ENCODE results near the gene ATAT1.

The ATAT1 gene

DNA sequence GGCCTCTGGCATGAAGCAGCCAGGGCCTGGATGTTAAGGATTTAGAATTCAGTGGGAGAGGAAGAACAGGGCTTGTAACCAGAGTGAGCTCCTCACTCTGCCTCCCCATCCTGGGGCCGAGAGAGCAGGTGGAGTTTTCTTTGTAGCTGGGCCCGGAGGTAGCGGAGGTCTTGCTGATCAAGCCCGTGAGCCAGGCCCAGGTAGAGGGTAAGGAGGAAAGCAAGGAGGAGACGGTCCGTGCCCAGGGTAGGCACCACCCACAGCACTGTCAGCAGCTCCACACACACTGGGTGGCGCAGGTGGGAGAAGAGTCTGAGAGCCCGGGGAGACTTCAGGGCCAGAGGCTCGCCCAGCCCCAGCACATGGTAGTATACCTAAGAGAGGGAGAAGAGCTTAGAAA lies 61.9 kb downstream of the ATAT1 start:
- TF ChIP-seq, protein P1, sequence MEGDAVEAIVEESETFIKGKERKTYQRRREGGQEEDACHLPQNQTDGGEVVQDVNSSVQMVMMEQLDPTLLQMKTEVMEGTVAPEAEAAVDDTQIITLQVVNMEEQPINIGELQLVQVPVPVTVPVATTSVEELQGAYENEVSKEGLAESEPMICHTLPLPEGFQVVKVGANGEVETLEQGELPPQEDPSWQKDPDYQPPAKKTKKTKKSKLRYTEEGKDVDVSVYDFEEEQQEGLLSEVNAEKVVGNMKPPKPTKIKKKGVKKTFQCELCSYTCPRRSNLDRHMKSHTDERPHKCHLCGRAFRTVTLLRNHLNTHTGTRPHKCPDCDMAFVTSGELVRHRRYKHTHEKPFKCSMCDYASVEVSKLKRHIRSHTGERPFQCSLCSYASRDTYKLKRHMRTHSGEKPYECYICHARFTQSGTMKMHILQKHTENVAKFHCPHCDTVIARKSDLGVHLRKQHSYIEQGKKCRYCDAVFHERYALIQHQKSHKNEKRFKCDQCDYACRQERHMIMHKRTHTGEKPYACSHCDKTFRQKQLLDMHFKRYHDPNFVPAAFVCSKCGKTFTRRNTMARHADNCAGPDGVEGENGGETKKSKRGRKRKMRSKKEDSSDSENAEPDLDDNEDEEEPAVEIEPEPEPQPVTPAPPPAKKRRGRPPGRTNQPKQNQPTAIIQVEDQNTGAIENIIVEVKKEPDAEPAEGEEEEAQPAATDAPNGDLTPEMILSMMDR (conservative IDR thresholded peaks at IDR 0.05; ENCODE audit: control insufficient read depth, insufficient read depth, low read depth, low read length), result no peak
- H3K4me3 ChIP-seq (ENCODE audit: control insufficient read depth, low read depth, low read length), result peak overlapping the region; percentile 92

DNA sequence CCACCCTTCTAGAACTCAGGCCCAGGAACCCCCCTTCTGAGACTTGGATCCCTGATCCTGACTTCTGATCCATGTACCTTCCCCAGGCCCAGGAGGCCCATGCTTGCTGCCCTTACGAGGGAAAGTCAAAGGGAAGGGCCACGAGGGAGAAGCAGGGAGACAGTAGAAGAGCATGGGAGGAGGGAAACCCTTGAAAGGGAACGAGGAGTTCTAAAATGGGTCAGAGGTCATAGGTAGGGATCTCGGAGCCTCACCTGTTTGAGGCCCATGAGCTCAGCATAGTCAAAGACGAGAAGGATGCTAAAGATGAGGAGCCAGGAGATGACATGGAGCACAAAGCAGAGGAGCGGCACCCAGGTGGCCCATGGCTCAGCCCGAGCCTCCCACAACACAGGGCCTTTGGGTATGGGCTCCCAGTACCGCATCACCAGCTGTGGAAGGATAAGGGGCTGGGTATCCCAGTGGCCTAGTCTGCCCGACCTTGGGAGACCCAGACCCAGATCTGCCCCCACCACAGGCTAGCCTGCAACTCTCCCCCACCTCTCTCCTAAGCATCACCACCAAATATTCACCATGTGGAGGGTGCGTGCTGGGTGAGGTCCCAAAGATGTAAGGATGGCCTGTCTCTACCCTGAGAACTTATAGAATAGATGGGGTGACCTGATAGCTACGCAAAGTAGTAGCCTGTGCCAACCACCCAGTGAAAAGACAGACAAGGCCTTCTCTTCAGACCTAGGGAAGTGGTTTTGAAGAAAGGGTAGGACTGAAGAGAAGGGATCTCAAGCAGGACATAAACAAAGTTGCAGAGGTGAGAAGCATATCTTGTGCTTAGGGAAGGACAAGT lies 62.6 kb downstream of the ATAT1 start:
- H3K4me3 ChIP-seq (ENCODE audit: control insufficient read depth, low read depth, low read length), result peak overlapping the region; percentile 75

More for the DNA sequence above, 61.9 kb downstream of the ATAT1 start:
- DNase-seq (ENCODE audit: low read depth), result no peak

DNA sequence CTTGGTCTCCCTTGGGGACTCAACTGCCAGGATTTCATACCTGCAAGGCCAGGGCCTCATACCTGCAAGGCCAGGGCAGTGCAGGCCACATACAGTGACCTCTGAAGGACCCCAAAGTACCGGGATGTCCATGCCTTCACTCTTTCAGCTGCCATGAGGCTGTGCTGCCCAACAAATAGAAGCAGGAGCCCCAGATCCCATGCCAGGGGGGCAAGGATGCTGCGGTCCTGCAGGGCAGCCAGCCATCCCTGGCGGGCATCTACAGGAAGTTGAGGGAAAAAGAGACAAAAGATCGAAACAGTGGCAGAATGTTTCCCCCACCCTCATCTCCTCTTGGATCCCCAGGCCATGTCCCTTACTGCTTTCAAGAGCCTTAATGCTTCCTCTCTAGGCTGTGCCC lies 63.3 kb downstream of the ATAT1 start:
- TF ChIP-seq, protein P1 (conservative IDR thresholded peaks at IDR 0.05; ENCODE audit: control insufficient read depth, insufficient read depth, low read depth, low read length), result no peak
- peak overlapping the region; percentile 75 for H3K4me3 ChIP-seq (ENCODE audit: control insufficient read depth, low read depth, low read length)
- no peak for DNase-seq (ENCODE audit: low read depth)

More for the DNA sequence above, 62.6 kb downstream of the ATAT1 start:
- TF ChIP-seq, protein P1 (conservative IDR thresholded peaks at IDR 0.05; ENCODE audit: control insufficient read depth, insufficient read depth, low read depth, low read length), result no peak
- no peak for DNase-seq (ENCODE audit: low read depth)

DNA sequence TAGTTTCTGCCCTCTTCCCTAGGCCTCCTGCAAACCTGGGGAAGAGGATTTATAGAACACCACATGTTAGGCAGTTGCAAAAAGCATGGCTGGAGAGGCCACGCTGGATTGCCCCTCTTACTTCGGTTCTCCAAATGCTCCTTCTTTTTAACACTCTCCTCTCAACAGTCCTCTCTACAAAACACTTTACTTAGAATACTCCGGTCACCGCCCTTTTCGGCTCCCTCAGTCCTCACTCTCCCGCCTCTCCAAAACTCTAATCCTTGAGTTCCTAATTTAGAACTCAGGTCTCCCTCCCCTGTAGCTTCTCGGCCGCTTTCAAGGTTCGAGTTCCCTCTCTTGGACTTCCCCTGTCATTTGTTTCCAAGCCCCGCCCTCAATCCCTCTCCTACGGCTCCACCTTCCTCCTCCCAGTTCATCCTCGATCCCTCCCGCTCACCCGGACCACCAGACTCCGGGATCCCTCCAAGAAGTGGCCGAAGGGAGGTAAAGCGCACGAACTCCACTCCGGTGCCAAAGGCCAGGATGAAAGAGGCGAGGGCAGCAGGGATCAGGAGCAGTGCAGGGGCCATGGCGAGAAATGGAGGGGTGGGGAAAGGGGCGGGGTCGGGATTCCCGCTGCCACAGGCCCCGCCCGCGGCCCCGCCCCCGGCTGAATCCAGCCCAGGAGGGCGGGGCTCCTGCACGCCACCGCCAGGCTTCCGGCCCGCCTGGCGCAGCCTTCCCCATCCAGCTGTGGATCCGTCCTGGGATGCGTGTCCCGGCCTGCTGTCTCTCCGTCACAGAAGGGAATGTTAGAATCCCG lies 63.9 kb downstream of the ATAT1 start, which contains the start of gene NRM:
Gene NRM (minus strand): TSS at position 582 of the 805 bp plus-strand sequence. CDS start 10 bp downstream, at position 572.
- H3K4me3 ChIP-seq (ENCODE audit: control insufficient read depth, low read depth, low read length), result peak within 1 kb of the TSS; percentile 75
- peak; percentile 78 for DNase-seq (ENCODE audit: low read depth)
- TF ChIP-seq, protein P1 (conservative IDR thresholded peaks at IDR 0.05; ENCODE audit: control insufficient read depth, insufficient read depth, low read depth, low read length), result no peak

DNA sequence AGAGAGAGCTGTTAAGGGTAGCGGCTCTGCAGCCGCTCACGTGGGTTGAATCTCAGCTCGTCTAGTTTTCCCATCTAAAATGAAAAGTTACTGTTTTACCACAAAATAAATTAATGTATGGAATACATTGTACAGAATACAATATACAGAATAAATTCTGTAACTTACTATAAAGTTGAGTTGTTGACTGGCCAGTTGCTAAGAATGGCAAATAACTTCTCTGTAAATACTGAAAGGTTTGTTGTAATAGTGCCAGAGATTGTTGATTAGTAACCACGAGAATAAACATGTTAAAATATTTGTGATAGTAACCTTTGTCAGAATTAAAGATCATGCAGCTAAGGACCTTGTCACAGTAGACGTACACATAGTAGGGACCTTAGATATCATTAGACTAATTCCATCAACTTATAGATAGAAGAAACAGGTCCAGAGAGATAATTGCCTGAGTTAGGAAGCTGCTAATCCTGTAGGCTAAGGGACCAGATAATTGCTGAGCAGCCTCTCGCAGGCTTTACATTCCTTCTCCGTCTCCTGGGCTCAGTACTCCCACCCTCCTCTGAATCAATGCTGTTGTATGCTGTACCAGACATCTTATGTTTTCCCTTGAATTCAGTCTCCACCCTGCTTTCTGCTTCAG lies 64.7 kb downstream of the ATAT1 start:
- TF ChIP-seq, protein P1 (conservative IDR thresholded peaks at IDR 0.05; ENCODE audit: control insufficient read depth, insufficient read depth, low read depth, low read length), result no peak
- H3K4me3 ChIP-seq (ENCODE audit: control insufficient read depth, low read depth, low read length), result peak overlapping the region; percentile 1
- DNase-seq (ENCODE audit: low read depth), result no peak
